ENCODE measurements around the gene TRAPPC3.

- no peak for TF ChIP-seq EZH2phosphoT487 (conservative IDR thresholded peaks at IDR 0.05; ENCODE audit: low read length)
- TF ChIP-seq, protein P1, sequence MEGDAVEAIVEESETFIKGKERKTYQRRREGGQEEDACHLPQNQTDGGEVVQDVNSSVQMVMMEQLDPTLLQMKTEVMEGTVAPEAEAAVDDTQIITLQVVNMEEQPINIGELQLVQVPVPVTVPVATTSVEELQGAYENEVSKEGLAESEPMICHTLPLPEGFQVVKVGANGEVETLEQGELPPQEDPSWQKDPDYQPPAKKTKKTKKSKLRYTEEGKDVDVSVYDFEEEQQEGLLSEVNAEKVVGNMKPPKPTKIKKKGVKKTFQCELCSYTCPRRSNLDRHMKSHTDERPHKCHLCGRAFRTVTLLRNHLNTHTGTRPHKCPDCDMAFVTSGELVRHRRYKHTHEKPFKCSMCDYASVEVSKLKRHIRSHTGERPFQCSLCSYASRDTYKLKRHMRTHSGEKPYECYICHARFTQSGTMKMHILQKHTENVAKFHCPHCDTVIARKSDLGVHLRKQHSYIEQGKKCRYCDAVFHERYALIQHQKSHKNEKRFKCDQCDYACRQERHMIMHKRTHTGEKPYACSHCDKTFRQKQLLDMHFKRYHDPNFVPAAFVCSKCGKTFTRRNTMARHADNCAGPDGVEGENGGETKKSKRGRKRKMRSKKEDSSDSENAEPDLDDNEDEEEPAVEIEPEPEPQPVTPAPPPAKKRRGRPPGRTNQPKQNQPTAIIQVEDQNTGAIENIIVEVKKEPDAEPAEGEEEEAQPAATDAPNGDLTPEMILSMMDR (IDR thresholded peaks at IDR 0.05; ENCODE audit: insufficient read depth, low read length, poor library complexity, severe bottlenecking): no peak
Measured at GRCh38 chr1:36175137-36176095, 26.1 kb upstream of the TRAPPC3 start.

Measured in SU-DHL-6 (cell line).